ACC112 (cell line): ENCODE data around the gene SLC13A3.

Source experiments
- H2AFZ ChIP-seq: fragments of 200-600 bp; sonication (generic); one replicate; pipeline ENCODE4 v1.6.0; 2017; ENCODE audit warnings: antibody characterized with exemption, low read length; ENCODE audit not compliant: unreplicated experiment
- H3K27ac ChIP-seq: fragments of 200-600 bp; sonication (generic); 2 replicates; pipeline ENCODE4 v1.5.1; 2014; ENCODE audit warnings: low read depth, mild to moderate bottlenecking, antibody characterized with exemption, low read length, moderate library complexity
- H3K27me3 ChIP-seq: fragments of 200-600 bp; sonication (generic); 2 replicates; pipeline ENCODE4 v1.6.1; 2014; ENCODE audit warnings: mild to moderate bottlenecking, antibody characterized with exemption, low read length, moderate library complexity, mixed read lengths; ENCODE audit not compliant: insufficient read depth
- H3K36me3 ChIP-seq: fragments of 200-600 bp; sonication (generic); 2 replicates; pipeline ENCODE4 v1.6.1; 2016; ENCODE audit warnings: mild to moderate bottlenecking, antibody characterized with exemption, low read length, moderate library complexity, mixed read lengths; ENCODE audit not compliant: insufficient read depth
- H3K4me1 ChIP-seq: fragments of 200-600 bp; sonication (generic); one replicate; pipeline ENCODE4 v1.6.1; 2016; ENCODE audit warnings: low read length, mixed read lengths; ENCODE audit not compliant: insufficient read depth, unreplicated experiment, control insufficient read depth
- H3K4me3 ChIP-seq: fragments of 200-600 bp; sonication (generic); 2 replicates; pipeline ENCODE4 v1.5.1; 2014; ENCODE audit warnings: mild to moderate bottlenecking, low read depth, low read length
- H3K79me2 ChIP-seq: fragments of 200-600 bp; sonication (generic); one replicate; pipeline ENCODE4 v1.6.0; 2016; ENCODE audit warnings: low read length; ENCODE audit not compliant: control insufficient read depth, unreplicated experiment, insufficient read depth

Gene SLC13A3

DNA sequence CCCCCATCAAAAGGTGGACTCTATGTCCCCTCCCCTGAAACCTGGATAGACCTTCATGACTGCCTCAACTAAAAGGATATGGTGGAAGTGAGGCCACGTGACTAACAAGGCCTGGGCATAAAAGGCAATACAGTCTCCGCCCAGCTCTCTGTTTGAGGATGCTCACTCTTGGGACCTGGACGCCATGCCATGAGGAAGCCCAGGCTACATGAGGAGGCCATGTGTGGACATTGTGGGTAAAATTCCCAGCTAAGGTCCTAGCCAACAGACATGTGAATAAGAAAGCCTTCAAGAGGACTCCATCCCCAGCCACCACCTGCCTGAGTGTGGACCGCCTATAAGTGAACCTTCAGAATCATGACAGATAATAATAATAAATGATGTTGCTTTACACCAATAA, 130.7 kb downstream of the SLC13A3 start:
- no peaks in the 10 kb centered on the region for H3K4me1 ChIP-seq
- no peak overlapping the region for H3K27ac ChIP-seq
- H3K36me3 ChIP-seq, result no peaks in the 10 kb centered on the region

DNA sequence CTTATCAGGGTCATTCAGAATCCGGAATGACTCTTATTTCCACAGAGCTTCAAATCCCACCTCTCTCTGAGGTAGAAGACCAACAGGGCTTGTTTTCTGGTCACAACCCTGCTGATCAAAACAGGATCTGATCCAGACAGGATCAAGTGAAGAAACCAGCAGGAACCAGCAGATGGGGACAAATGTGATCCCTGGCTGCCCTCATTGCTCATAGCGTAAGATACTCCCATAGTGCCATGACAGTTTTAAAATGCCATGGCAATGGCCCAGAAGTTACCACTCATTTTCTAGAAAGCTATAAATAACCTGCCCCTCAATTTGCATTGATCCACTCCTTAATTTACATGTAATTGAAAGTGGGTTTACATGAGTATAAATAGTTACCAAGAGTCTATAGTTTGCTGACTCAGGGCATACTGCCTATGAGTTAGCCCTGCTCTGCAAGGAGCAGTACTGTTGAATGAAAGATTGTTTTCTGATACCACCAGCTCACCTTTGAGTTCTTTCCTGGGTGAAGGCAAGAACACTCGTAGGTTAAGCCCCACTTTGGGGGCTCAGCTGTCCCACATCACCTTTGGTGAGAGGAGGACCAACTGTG, 131.7 kb downstream of the SLC13A3 start:
- no peaks in the 10 kb centered on the region for H3K36me3 ChIP-seq

More for the DNA sequence above, 130.7 kb downstream of the SLC13A3 start:
- Histone ChIP-seq H2AFZ (no peak overlapping the region), H3K79me2 (no peaks in the 10 kb centered on the region), H3K4me3 (no peak overlapping the region), H3K27me3 (peaks cover 28% of the 10 kb centered on the region)

DNA sequence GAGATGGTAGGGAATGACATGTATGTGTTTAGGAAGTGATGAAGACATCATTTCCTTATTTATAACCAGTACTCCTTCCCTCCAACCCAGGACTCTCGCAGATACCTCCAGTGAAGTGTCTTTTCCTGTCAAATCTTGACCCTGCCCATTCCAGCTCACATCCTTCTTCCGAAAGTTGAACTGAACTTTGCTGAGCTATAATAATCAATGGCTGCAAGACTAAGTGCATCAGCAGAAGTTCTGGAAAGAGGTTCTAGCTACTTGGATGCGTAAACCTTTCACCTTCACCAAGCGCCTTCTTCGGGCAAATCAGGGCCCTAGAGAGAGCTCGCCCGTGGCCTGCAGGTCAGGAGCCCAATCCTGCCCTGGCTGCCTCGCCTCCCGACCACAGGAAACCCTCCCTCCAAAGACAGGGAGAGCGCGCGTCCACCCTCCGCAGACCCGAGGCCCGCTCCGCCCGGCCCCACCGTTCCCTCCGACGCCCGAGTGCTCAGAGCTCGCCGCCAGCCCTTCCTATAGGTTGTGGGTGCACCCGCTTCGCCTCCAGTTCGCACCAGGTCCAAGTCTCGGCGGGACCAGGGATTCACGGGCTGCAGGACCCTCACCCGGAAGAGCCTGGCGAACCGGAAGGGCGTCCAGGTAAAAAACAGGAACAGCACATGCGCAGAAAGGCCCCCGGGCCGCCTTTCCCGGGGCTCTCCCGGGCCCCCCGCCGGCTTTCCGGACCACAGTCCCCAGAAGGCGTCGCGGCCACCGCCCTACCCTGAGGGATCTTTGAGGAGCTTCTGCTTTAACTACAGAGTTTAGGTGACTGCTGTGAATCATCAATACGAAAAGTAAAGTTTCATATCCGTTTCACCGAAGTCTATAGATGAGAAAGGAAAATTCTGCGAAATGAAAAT, 138.1 kb downstream of the SLC13A3 start, which contains the start of gene ZNF334:
Gene ZNF334 (minus strand): TSS at position 617 of the 902 bp plus-strand sequence. CDS start 1,457 bp downstream, outside the sequence.
- no peak within 1 kb of the TSS for H3K27ac ChIP-seq
- H3K36me3 ChIP-seq, result no peaks in the 10 kb centered on the region; the same call in 1 of the 2 replicates
- peaks cover 17% of the 10 kb centered on the region for H3K27me3 ChIP-seq
- peak within 1 kb of the TSS; percentile 82 for H3K4me3 ChIP-seq
- no peaks in the 10 kb centered on the region for H3K79me2 ChIP-seq
- no peaks in the 10 kb centered on the region for H3K4me1 ChIP-seq
- H2AFZ ChIP-seq, result peak within 1 kb of the TSS; percentile 84

More for the DNA sequence above, 131.7 kb downstream of the SLC13A3 start:
- Histone ChIP-seq H3K79me2 (no peaks in the 10 kb centered on the region), H3K27me3 (peaks cover 24% of the 10 kb centered on the region), H3K27ac (no peak overlapping the region), H3K4me1 (no peaks in the 10 kb centered on the region), H2AFZ (no peak overlapping the region), H3K4me3 (no peak overlapping the region)

DNA sequence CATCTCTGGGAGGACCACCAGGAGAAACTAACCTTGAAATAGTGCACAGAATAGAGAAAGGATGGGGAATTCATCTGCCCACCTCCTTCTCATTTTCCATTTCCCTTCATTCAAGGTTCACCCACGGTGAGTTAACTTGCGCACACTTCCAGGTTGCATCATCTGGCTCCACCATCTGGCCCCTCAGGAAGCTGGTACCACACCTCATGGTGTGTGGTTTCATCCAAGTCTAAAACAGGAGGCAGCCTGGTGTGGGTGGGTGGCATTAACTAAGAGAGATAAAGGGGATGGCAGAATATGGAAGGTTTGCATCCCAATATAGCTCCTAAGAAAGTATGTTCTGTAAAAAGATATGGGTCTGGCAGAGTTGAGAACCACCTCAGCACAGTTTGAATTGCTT, 141.7 kb downstream of the SLC13A3 start:
- Histone ChIP-seq H3K36me3 (peaks cover 7% of the 10 kb centered on the region), H3K4me1 (no peaks in the 10 kb centered on the region), H3K27me3 (no peaks in the 10 kb centered on the region), H3K4me3 (no peak overlapping the region), H3K79me2 (no peaks in the 10 kb centered on the region), H2AFZ (no peak overlapping the region), H3K27ac (no peak overlapping the region)
